Calu3 (cell line): Measurements from ENCODE around the gene ZNF600. TPM values are rescaled to one million over a fixed set of nuclear protein-coding genes. Genes with fewer than 3 reads are reported as not detected.

Experiments
- total RNA-seq: library from RNA; stranded (reverse); gene quantifications from 2 replicates; pipeline ENCODE4 v1.2.3, GENCODE V29; 2022

ZNF600 gene
- total RNA-seq, 1 experiment from 2014 or later: 23.4 TPM

Other genes starting within 250 kb of the ZNF600 start
- not detected in 2 replicates for gene ZNF701, start 216.5 kb downstream of the ZNF600 start, total RNA-seq
- gene ZNF83, start 148.4 kb downstream of the ZNF600 start, total RNA-seq: 5.3 and 9.5 TPM in 2 replicates
- gene ZNF611, start 51.7 kb downstream of the ZNF600 start, total RNA-seq: 14.1 and 19.8 TPM in 2 replicates
- 16.4 and 27.2 TPM in 2 replicates for gene ZNF28, start 34.8 kb upstream of the ZNF600 start, total RNA-seq
- gene ZNF468, start 70.8 kb upstream of the ZNF600 start, total RNA-seq: 21.1 and 24.9 TPM in 2 replicates
- gene ZNF320, start 110.8 kb upstream of the ZNF600 start, total RNA-seq: 2.5 and 7.8 TPM in 2 replicates
- 25.5 and 27.0 TPM in 2 replicates for gene ZNF888, start 136.6 kb upstream of the ZNF600 start, total RNA-seq
- 16.5 and 17.5 TPM in 2 replicates for gene ZNF816, start 176.1 kb upstream of the ZNF600 start, total RNA-seq
- gene ERVV-1, start 227.1 kb upstream of the ZNF600 start, total RNA-seq: not detected in 2 replicates